Esophagus muscularis mucosa (tissue), 4 donors: ENCODE results near the gene UBD. TPM values are rescaled to one million over a fixed set of nuclear protein-coding genes. Genes with fewer than 3 reads are reported as not detected.

ENCODE experiments used
- DNase-seq: peaks from one replicate; pipeline ENCODE4 v3.0.0-alpha.2; 2017; ENCODE audit errors: extremely low spot score
- H3K27ac ChIP-seq, 4 donors: fragments of 200-600 bp; sonication (generic); replicated peaks in 1 of 4; 1 replicate in 3 of 4; 2 replicates in 1 of 4; pipeline ENCODE4 v1.5.1; 2016 to 2019; ENCODE audit warnings: mild to moderate bottlenecking in 1 of 4
- H3K27me3 ChIP-seq, 4 donors: fragments of 200-600 bp; sonication (generic); one replicate each; pipeline versions ENCODE4 v1.5.1 to v1.6.0; 2016 to 2019
- H3K36me3 ChIP-seq, 4 donors: fragments of 200-600 bp; sonication (generic); one replicate each; pipeline ENCODE4 v1.5.1; 2016 to 2019
- H3K4me1 ChIP-seq, 4 donors: fragments of 200-600 bp; sonication (generic); one replicate each; pipeline ENCODE4 v1.5.1; 2016 to 2019
- H3K4me3 ChIP-seq, 4 donors: fragments of 200-600 bp; sonication (generic); 1 replicate in 2 of 4; 2 replicates in 2 of 4; pipeline ENCODE4 v1.5.1; 2016 to 2019; ENCODE audit warnings: mild to moderate bottlenecking in 4 of 4, moderate library complexity in 1 of 4
- H3K9me3 ChIP-seq, 4 donors: fragments of 200-600 bp; sonication (generic); 1 replicate in 3 of 4; 2 replicates in 1 of 4; pipeline ENCODE4 v1.5.1; 2016 to 2019
- EP300 ChIP-seq: sonication (generic); formaldehyde crosslinking; IDR thresholded peaks from one replicate; pipeline ENCODE4 v1.6.1; 2017; ENCODE audit warnings: antibody characterized with exemption
- POLR2A ChIP-seq: fragments of 450-650 bp; IDR thresholded peaks from one replicate; pipeline ENCODE4 v1.6.1; 2017; ENCODE audit warnings: antibody characterized with exemption, moderate library complexity, mild to moderate bottlenecking, low read depth
- POLR2AphosphoS5 ChIP-seq, 2 donors: sonication (generic); formaldehyde crosslinking; IDR thresholded peaks; one replicate each; pipeline ENCODE4 v1.6.1; 2017; ENCODE audit warnings: antibody characterized with exemption in 2 of 2
- WGBS: methylation state at CpG from one replicate; pipeline ENCODE4 v1.1.5; 2018; 5-methylcytosine and 5-hydroxymethylcytosine counted together
- intact Hi-C: fragments of 100-400 bp; cut with DNase I; formaldehyde crosslinking; loops from one replicate; pipeline ENCODE4 v1.15.1; 2023
- total RNA-seq, 4 donors: library from RNA; depleted of rRNA; stranded (reverse); fragments of >200 nt; gene quantifications; one replicate each; pipeline versions ENCODE4 v1.1.0 to v1.2.1, GENCODE V29; 2016
- TF ChIP-seq, protein P1 (sequence below), 3 experiments: fragments of 200-600 bp in 2 of 3; fragments of 450-650 bp in 1 of 3; sonication (generic) in 2 of 3; IDR thresholded peaks; one replicate each; pipeline ENCODE4 v1.5.1; 2017 to 2019; ENCODE audit warnings: antibody characterized with exemption in 3 of 3, mild to moderate bottlenecking in 2 of 3, moderate library complexity in 1 of 3

The UBD gene
- under 1 TPM in 1 of 4 donors, not detected in 3; 0.50 TPM for total RNA-seq

GRCh38 chr6:29559524-29560287, at the start of gene UBD:
Gene UBD, minus strand, starts transcription at chr6:29559732. Its CDS starts 31 bp downstream, at chr6:29559701.
- intact Hi-C loops = no loop called here
- Histone ChIP-seq H3K27me3 (peaks cover 0 to 65% (median 5%) of the 10 kb centered on the region in 4 donors), H3K4me1 (no peaks in the 10 kb centered on the region), H3K27ac (no peak within 1 kb of the TSS), H3K4me3 (no peak within 1 kb of the TSS), H3K9me3 (no peaks in the 10 kb centered on the region), H3K36me3 (no peaks in the 10 kb centered on the region)
- 77% methylated on average over 6 of the region's 6 CpGs for WGBS
- no peak for TF ChIP-seq EP300
- TF ChIP-seq, protein P1, sequence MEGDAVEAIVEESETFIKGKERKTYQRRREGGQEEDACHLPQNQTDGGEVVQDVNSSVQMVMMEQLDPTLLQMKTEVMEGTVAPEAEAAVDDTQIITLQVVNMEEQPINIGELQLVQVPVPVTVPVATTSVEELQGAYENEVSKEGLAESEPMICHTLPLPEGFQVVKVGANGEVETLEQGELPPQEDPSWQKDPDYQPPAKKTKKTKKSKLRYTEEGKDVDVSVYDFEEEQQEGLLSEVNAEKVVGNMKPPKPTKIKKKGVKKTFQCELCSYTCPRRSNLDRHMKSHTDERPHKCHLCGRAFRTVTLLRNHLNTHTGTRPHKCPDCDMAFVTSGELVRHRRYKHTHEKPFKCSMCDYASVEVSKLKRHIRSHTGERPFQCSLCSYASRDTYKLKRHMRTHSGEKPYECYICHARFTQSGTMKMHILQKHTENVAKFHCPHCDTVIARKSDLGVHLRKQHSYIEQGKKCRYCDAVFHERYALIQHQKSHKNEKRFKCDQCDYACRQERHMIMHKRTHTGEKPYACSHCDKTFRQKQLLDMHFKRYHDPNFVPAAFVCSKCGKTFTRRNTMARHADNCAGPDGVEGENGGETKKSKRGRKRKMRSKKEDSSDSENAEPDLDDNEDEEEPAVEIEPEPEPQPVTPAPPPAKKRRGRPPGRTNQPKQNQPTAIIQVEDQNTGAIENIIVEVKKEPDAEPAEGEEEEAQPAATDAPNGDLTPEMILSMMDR (IDR thresholded peaks at IDR 0.05) = no peak
- TF ChIP-seq POLR2AphosphoS5 (IDR thresholded peaks at IDR 0.05) = no peak
- no peak for TF ChIP-seq POLR2A
- peak; percentile 57 for DNase-seq

DNA sequence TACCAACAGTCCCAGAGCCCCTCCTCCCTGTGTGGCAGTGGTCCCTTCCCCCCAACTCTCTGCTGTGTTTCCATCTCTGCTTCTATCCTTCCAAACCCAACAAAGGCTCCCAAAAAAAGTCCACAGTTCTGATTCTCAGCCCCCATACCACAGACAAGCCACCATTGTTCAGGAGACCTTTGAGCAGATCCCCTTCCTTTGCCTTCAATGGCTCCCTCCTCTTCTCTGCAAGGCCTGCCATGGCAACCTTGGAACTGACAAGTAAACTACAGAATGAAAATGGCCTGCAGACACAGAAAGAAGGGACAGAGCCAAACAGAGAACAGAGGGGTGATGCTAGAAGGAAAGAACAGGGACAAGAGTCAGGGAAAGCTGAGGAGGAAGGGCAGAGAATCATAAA, 48.6 kb upstream of the UBD start:
- TF ChIP-seq POLR2A (no peak), EP300 (no peak), POLR2AphosphoS5 (IDR thresholded peaks at IDR 0.05) (no peak)
- TF ChIP-seq, protein P1 (IDR thresholded peaks at IDR 0.05) = no peak
- Histone ChIP-seq H3K27me3 (no peaks in the 10 kb centered on the region), H3K27ac (no peak overlapping the region), H3K4me1 (peaks cover 0 to 3% (median 0%) of the 10 kb centered on the region in 4 donors), H3K9me3 (no peaks in the 10 kb centered on the region), H3K36me3 (peaks cover 62 to 100% (median 99%) of the 10 kb centered on the region in 4 donors), H3K4me3 (no peak overlapping the region)
- DNase-seq = no peak
- intact Hi-C loops = no loop called here

DNA sequence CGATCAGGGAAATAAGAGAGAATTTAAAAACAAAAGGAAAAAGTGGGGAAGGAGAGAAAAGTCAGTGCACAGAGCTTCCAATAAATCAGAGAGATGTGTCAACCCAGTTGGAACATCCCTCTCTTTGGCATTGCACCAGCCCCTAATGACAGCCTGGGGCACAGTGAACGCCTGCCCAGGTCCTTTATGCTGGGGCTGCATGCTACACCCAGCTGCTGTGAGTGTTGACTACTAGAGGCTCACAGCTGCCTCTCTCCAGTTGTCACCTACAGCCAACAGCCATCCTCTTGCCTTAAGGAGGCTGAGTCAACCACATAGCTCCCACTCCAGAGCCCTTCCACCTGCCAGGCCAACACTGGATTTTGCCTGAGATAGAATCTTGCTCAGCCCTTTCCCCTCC, 44.4 kb upstream of the UBD start:
- no peaks in the 10 kb centered on the region for H3K27me3 ChIP-seq
- intact Hi-C loops = no loop called here
- peaks cover 0 to 3% (median 0%) of the 10 kb centered on the region in 4 donors for H3K4me1 ChIP-seq
- H3K9me3 ChIP-seq = no peaks in the 10 kb centered on the region
- H3K27ac ChIP-seq = no peak overlapping the region
- H3K4me3 ChIP-seq = no peak overlapping the region
- 88% methylated on average over 2 of the region's 2 CpGs for WGBS
- DNase-seq = no peak
- peaks cover 52 to 81% (median 71%) of the 10 kb centered on the region in 4 donors for H3K36me3 ChIP-seq
- TF ChIP-seq POLR2AphosphoS5 (IDR thresholded peaks at IDR 0.05) (no peak), POLR2A (no peak), EP300 (no peak)
- TF ChIP-seq, protein P1 (IDR thresholded peaks at IDR 0.05) = no peak

- Histone ChIP-seq H3K9me3 (no peaks in the 10 kb centered on the region), H3K36me3 (peaks cover 52 to 77% (median 67%) of the 10 kb centered on the region in 4 donors), H3K27ac (no peak overlapping the region), H3K4me1 (peaks cover 0 to 2% (median under 1%) of the 10 kb centered on the region in 4 donors), H3K27me3 (no peaks in the 10 kb centered on the region), H3K4me3 (no peak overlapping the region)
- no peak for DNase-seq
- WGBS = 87% methylated on average over 11 of the region's 11 CpGs
- intact Hi-C loops = no loop called here
- TF ChIP-seq POLR2AphosphoS5 (IDR thresholded peaks at IDR 0.05) (no peak), POLR2A (no peak), EP300 (no peak)
- TF ChIP-seq, protein P1 (IDR thresholded peaks at IDR 0.05) = no peak
Measured at GRCh38 chr6:29603456-29603855, 43.9 kb upstream of the UBD start.
